ENCODE measurements around the gene IL2RA. TPM values are rescaled to one million over a fixed set of nuclear protein-coding genes. Genes with fewer than 3 reads are reported as not detected.

Gene IL2RA
- polyA plus RNA-seq, 1 donor from 2014 or later: not detected

DNA sequence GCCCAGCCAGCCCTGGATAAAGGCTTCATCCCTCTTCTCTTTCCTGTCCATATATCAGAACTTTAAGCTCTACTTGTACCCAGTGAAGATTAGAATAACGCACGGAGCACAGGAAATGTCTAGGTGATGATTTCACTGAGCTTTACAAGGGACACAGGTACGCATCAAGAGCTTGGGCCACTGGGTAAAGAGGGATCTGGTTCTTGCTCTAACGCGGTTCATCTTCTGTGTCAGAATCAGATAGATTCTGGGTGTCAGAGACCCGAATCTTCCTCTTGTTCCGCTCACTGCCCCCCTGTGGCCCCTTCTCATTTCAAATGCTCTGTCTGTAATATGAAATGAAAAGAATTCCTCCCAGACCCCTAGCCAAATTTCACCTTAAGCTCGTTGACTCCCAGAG, 24.7 kb downstream of the IL2RA start:
- no peaks in the 10 kb centered on the region for H3K27me3 ChIP-seq (ENCODE audit: insufficient read depth, low read depth, low read length)
- no peak overlapping the region for H2AFZ ChIP-seq (ENCODE audit: low read depth, low read length)
- H3K79me2 ChIP-seq (replicated peaks; ENCODE audit: insufficient read depth, low read length): no peaks in the 10 kb centered on the region
- no peaks in the 10 kb centered on the region for H3K9me3 ChIP-seq (ENCODE audit: low read length)
- no peaks in the 10 kb centered on the region for H3F3A ChIP-seq (ENCODE audit: insufficient read depth, low read length, poor library complexity, severe bottlenecking)
- no peaks in the 10 kb centered on the region for H3K9me2 ChIP-seq (ENCODE audit: insufficient read depth, low read length)
- no peak overlapping the region for H3K4me2 ChIP-seq (ENCODE audit: low read length)
- no peak overlapping the region for H3K9ac ChIP-seq (ENCODE audit: low read length)
- H3K4me3 ChIP-seq (ENCODE audit: low read length): no peak overlapping the region
- no peaks in the 10 kb centered on the region for H3K36me3 ChIP-seq (ENCODE audit: insufficient read depth, low read length)
- no peaks in the 10 kb centered on the region for H4K20me1 ChIP-seq (ENCODE audit: insufficient read depth)
- no peak overlapping the region for H3K27ac ChIP-seq (ENCODE audit: low read length)
- TF ChIP-seq, protein P1, sequence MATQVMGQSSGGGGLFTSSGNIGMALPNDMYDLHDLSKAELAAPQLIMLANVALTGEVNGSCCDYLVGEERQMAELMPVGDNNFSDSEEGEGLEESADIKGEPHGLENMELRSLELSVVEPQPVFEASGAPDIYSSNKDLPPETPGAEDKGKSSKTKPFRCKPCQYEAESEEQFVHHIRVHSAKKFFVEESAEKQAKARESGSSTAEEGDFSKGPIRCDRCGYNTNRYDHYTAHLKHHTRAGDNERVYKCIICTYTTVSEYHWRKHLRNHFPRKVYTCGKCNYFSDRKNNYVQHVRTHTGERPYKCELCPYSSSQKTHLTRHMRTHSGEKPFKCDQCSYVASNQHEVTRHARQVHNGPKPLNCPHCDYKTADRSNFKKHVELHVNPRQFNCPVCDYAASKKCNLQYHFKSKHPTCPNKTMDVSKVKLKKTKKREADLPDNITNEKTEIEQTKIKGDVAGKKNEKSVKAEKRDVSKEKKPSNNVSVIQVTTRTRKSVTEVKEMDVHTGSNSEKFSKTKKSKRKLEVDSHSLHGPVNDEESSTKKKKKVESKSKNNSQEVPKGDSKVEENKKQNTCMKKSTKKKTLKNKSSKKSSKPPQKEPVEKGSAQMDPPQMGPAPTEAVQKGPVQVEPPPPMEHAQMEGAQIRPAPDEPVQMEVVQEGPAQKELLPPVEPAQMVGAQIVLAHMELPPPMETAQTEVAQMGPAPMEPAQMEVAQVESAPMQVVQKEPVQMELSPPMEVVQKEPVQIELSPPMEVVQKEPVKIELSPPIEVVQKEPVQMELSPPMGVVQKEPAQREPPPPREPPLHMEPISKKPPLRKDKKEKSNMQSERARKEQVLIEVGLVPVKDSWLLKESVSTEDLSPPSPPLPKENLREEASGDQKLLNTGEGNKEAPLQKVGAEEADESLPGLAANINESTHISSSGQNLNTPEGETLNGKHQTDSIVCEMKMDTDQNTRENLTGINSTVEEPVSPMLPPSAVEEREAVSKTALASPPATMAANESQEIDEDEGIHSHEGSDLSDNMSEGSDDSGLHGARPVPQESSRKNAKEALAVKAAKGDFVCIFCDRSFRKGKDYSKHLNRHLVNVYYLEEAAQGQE (IDR thresholded peaks at IDR 0.05; ENCODE audit: borderline replicate concordance): no peak
- TF ChIP-seq SMC3 (conservative IDR thresholded peaks at IDR 0.05; ENCODE audit: poor library complexity): no peak

DNA sequence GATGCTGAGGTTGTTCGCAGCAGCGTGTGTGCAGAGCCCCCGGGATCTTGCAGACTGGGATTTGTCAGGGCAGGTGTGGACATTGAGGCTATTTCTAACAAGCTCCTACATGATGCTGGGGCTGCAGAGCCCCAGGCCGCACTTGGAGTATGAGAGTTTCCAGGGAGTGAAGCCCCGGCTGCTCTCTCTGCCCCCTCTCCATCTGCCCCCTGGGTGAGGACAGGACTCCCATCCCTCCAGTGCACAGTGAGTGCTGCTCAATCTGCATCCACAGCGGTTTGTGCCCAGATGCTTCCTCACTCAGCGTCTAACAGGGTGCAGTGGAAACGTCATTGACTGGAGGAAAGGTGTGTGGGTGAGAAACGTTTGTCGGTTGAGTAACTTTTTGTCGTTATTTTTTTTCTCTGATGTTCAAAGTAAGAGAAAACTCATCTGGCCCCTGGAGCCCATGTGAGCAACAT, 25.3 kb downstream of the IL2RA start:
- TF ChIP-seq POLR2AphosphoS5 (IDR thresholded peaks at IDR 0.05) (no peak), SMC3 (conservative IDR thresholded peaks at IDR 0.05; ENCODE audit: poor library complexity) (no peak), RAD21 (conservative IDR thresholded peaks at IDR 0.05) (no peak), MXI1 (conservative IDR thresholded peaks at IDR 0.05; ENCODE audit: poor library complexity, severe bottlenecking) (no peak), TAF1 (IDR thresholded peaks at IDR 0.05; ENCODE audit: low read depth) (no peak), EZH2 (IDR thresholded peaks at IDR 0.05; ENCODE audit: borderline replicate concordance, insufficient read depth, low read length, poor library complexity, severe bottlenecking) (no peak), EP300 (conservative IDR thresholded peaks at IDR 0.05; ENCODE audit: poor library complexity, severe bottlenecking) (no peak)
- TF ChIP-seq, protein P2, sequence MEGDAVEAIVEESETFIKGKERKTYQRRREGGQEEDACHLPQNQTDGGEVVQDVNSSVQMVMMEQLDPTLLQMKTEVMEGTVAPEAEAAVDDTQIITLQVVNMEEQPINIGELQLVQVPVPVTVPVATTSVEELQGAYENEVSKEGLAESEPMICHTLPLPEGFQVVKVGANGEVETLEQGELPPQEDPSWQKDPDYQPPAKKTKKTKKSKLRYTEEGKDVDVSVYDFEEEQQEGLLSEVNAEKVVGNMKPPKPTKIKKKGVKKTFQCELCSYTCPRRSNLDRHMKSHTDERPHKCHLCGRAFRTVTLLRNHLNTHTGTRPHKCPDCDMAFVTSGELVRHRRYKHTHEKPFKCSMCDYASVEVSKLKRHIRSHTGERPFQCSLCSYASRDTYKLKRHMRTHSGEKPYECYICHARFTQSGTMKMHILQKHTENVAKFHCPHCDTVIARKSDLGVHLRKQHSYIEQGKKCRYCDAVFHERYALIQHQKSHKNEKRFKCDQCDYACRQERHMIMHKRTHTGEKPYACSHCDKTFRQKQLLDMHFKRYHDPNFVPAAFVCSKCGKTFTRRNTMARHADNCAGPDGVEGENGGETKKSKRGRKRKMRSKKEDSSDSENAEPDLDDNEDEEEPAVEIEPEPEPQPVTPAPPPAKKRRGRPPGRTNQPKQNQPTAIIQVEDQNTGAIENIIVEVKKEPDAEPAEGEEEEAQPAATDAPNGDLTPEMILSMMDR (IDR thresholded peaks at IDR 0.05; ENCODE audit: poor library complexity, severe bottlenecking): no peak
- Histone ChIP-seq H3K4me3 (ENCODE audit: low read length) (no peak overlapping the region), H3F3A (ENCODE audit: insufficient read depth, low read length, poor library complexity, severe bottlenecking) (no peaks in the 10 kb centered on the region), H3K9me2 (ENCODE audit: insufficient read depth, low read length) (no peaks in the 10 kb centered on the region), H4K20me1 (ENCODE audit: insufficient read depth) (no peaks in the 10 kb centered on the region), H3K9me3 (ENCODE audit: low read length) (no peaks in the 10 kb centered on the region), H3K36me3 (ENCODE audit: insufficient read depth, low read length) (no peaks in the 10 kb centered on the region), H3K9ac (ENCODE audit: low read length) (no peak overlapping the region), H3K27me3 (ENCODE audit: insufficient read depth, low read depth, low read length) (no peaks in the 10 kb centered on the region), H3K4me2 (ENCODE audit: low read length) (no peak overlapping the region), H3K79me2 (replicated peaks; ENCODE audit: insufficient read depth, low read length) (no peaks in the 10 kb centered on the region), H3K27ac (ENCODE audit: low read length) (no peak overlapping the region), H2AFZ (ENCODE audit: low read depth, low read length) (no peak overlapping the region)

Data from neural cell (in vitro differentiated cells).